Measurements from ENCODE around the gene SULT1A2. TPM values are rescaled to one million over a fixed set of nuclear protein-coding genes. Genes with fewer than 3 reads are reported as not detected.
"Not testable (repeated sequence)": the region's sequence is repeated elsewhere in the genome, so short reads cannot be mapped to it uniquely, and the experiment has no call there.

The SULT1A2 gene
- total and polyA plus RNA-seq, 11 donors: 0.37 to 2.4 (median 0.70) TPM

- no peak overlapping the region for H3K27ac ChIP-seq
- no peak for TF ChIP-seq POLR2A (IDR thresholded peaks at IDR 0.05)
- H3K4me1 ChIP-seq: peaks cover 0 to 5% (median 0%) of the 10 kb centered on the region in 12 donors
- no peaks in the 10 kb centered on the region for H3K9me3 ChIP-seq
- WGBS, 4 donors: 63 to 71% (median 64%) methylated on average over 4 of the region's 4 CpGs
- H3K4me3 ChIP-seq: no peak overlapping the region
- no peak for DNase-seq
- intact Hi-C loops (cut with DNase I): loop anchor here in 2 of 10 donors (5.0 kb wide), 2 partner anchors 126 to 341 kb away; partner anchors contain the start of genes APOBR (in 1 of the 2) and CLN3 (in 1 of the 2)
- no peak for ATAC-seq
- H3K36me3 ChIP-seq: peaks cover 0 to 13% (median 0%) of the 10 kb centered on the region in 9 donors
- H3K27me3 ChIP-seq: no peaks in the 10 kb centered on the region
These were observed 21.0 kb upstream of the SULT1A2 start for GRCh38 chr16:28617874-28618273.

GRCh38 chr16:28616636-28617035, 19.8 kb upstream of the SULT1A2 start:
- DNase-seq (no peak), ATAC-seq (no peak)
- no peak for TF ChIP-seq CTCF (IDR thresholded peaks at IDR 0.05)
- no peak for TF ChIP-seq POLR2A (IDR thresholded peaks at IDR 0.05)
- no peak overlapping the region for H3K4me3 ChIP-seq
- no peaks in the 10 kb centered on the region for H3K9me3 ChIP-seq
- no peaks in the 10 kb centered on the region for H3K27me3 ChIP-seq
- H3K4me1 ChIP-seq: no peaks in the 10 kb centered on the region
- H3K36me3 ChIP-seq: peaks cover 0 to 13% (median 0%) of the 10 kb centered on the region in 9 donors
- intact Hi-C loops (cut with DNase I): loop anchor here in 2 of 10 donors (5.0 kb wide), 2 partner anchors 124 to 339 kb away; partner anchors contain the start of genes APOBR (in 1 of the 2) and CLN3 (in 1 of the 2)
- WGBS, 4 donors: 68 to 79% (median 77%) methylated on average over 7 of the region's 7 CpGs
- no peak overlapping the region for H3K27ac ChIP-seq

- not testable (repeated sequence) for H3K27me3 ChIP-seq, ATAC-seq, H3K9me3 ChIP-seq, H3K4me3 ChIP-seq, DNase-seq, H3K4me1 ChIP-seq, H3K27ac ChIP-seq
- intact Hi-C loops (cut with DNase I): loop anchor here in 2 of 10 donors (5.0 kb wide), 2 partner anchors 124 to 339 kb away; partner anchors contain the start of genes APOBR (in 1 of the 2) and CLN3 (in 1 of the 2)
- 69 to 81% (median 74%) methylated on average over 7 of the region's 7 CpGs for WGBS, 4 donors
- peaks cover 0 to 13% (median 0%) of the 10 kb centered on the region in 9 donors for H3K36me3 ChIP-seq
These were observed 19.4 kb upstream of the SULT1A2 start for GRCh38 chr16:28616224-28616577.

GRCh38 chr16:28615486-28616223, 18.8 kb upstream of the SULT1A2 start:
- not testable (repeated sequence) for H3K9me3 ChIP-seq, H3K4me3 ChIP-seq, H3K27me3 ChIP-seq, H3K4me1 ChIP-seq, H3K27ac ChIP-seq
- intact Hi-C loops (cut with DNase I): loop anchor here in 2 of 10 donors (5.0 kb wide), 2 partner anchors 123 to 338 kb away; partner anchors contain the start of genes APOBR (in 1 of the 2) and CLN3 (in 1 of the 2)
- peak in 4 of 5 donors; percentile 43 to 69 (median 66) for DNase-seq
- ATAC-seq: peak in 1 of 4 donors; percentile 41
- H3K36me3 ChIP-seq: peaks cover 0 to 13% (median 0%) of the 10 kb centered on the region in 9 donors
- peak; percentile 58 to 79 (median 66) for TF ChIP-seq CTCF (IDR thresholded peaks at IDR 0.05)
- WGBS, 4 donors: 30 to 45% (median 39%) methylated on average over 16 to 17 of the region's 24 CpGs

- peaks cover 0 to 16% (median 9%) of the 10 kb centered on the region in 12 donors for H3K4me1 ChIP-seq
- intact Hi-C loops (cut with DNase I); H3K27ac ChIP-seq; H3K27me3 ChIP-seq; H3K36me3 ChIP-seq; DNase-seq; H3K9me3 ChIP-seq; H3K4me3 ChIP-seq; ATAC-seq: not testable (repeated sequence)
- 82 to 92% (median 87%) methylated on average over 3 to 16 of the region's 16 CpGs for WGBS, 4 donors
These were observed 17.7 kb upstream of the SULT1A2 start for GRCh38 chr16:28614561-28614960.

- 25 to 50% (median 29%) methylated on average over 5 to 7 of the region's 26 CpGs; no CpG with 5 or more reads in 1 of the 4 donors for WGBS, 4 donors
- H3K9me3 ChIP-seq; H3K27me3 ChIP-seq; DNase-seq; H3K36me3 ChIP-seq; H3K4me3 ChIP-seq; intact Hi-C loops (cut with DNase I); H3K27ac ChIP-seq; ATAC-seq: not testable (repeated sequence)
- peaks cover 3 to 22% (median 14%) of the 10 kb centered on the region in 12 donors for H3K4me1 ChIP-seq
These were observed 17.1 kb upstream of the SULT1A2 start for GRCh38 chr16:28613912-28614311.

GRCh38 chr16:28612359-28613280, 15.8 kb upstream of the SULT1A2 start:
- ATAC-seq: peak in 1 of 4 donors; percentile 34
- DNase-seq; H3K27ac ChIP-seq; H3K36me3 ChIP-seq; intact Hi-C loops (cut with DNase I); H3K27me3 ChIP-seq; H3K9me3 ChIP-seq; H3K4me3 ChIP-seq: not testable (repeated sequence)
- peaks cover 3 to 24% (median 14%) of the 10 kb centered on the region in 12 donors for H3K4me1 ChIP-seq
- WGBS, 4 donors: no CpG with 5 or more reads among the region's 17 CpGs

Measured in heart left ventricle (tissue), 16 donors.